BLaER1 treated with 17β-estradiol and CSF1 and Interleukin-3, amounts not matched to agents 10 nM and 100 nM (cell line): ENCODE data around the gene COPZ2.

ENCODE experiments used
- H3K27ac ChIP-seq, 11 experiments: shearing (Covaris generic); formaldehyde crosslinking; 2 replicates each; pipeline ENCODE4 v1.8.1; 2022
- H3K27me3 ChIP-seq, 11 experiments: shearing (Covaris generic); formaldehyde crosslinking; 2 replicates each; pipeline ENCODE4 v1.8.1; 2022
- H3K36me3 ChIP-seq, 11 experiments: shearing (Covaris generic); formaldehyde crosslinking; 2 replicates each; pipeline ENCODE4 v1.8.1; 2022
- H3K4me1 ChIP-seq, 10 experiments: shearing (Covaris generic); formaldehyde crosslinking; 2 replicates each; pipeline ENCODE4 v1.8.1; 2022
- H3K4me2 ChIP-seq, 11 experiments: shearing (Covaris generic); formaldehyde crosslinking; 2 replicates each; pipeline ENCODE4 v1.8.1; 2022
- H3K4me3 ChIP-seq, 10 experiments: shearing (Covaris generic); formaldehyde crosslinking; 2 replicates each; pipeline ENCODE4 v1.8.1; 2022
- H3K9ac ChIP-seq, 11 experiments: shearing (Covaris generic); formaldehyde crosslinking; 2 replicates each; pipeline ENCODE4 v1.8.1; 2022
- H3K9me3 ChIP-seq, 11 experiments: shearing (Covaris generic); formaldehyde crosslinking; replicated peaks in 1 of 11; 2 replicates each; pipeline ENCODE4 v1.8.1; 2022
- H4K20me1 ChIP-seq, 11 experiments: shearing (Covaris generic); formaldehyde crosslinking; 2 replicates each; pipeline ENCODE4 v1.8.1; 2022
- Cebpa-rat ChIP-seq, 11 experiments: shearing (Covaris generic); IDR thresholded peaks; 2 replicates each; pipeline ENCODE4 v1.8.1; 2022

The COPZ2 gene

GRCh38 chr17:48028736-48029135, 8.9 kb downstream of the COPZ2 start:
- H3K4me3 ChIP-seq, result no peak overlapping the region
- peaks cover 17 to 24% (median 21%) of the 10 kb centered on the region in 10 experiments for H3K4me1 ChIP-seq
- H3K27ac ChIP-seq, result no peak overlapping the region
- H3K4me2 ChIP-seq, result no peak overlapping the region
- H3K27me3 ChIP-seq, result peaks cover 3 to 41% (median 35%) of the 10 kb centered on the region in 11 experiments; a peak in 20 of 22 replicates
- H3K9ac ChIP-seq, result no peak overlapping the region
- no peaks in the 10 kb centered on the region for H3K36me3 ChIP-seq
- no peak for TF ChIP-seq Cebpa-rat (IDR thresholded peaks at IDR 0.05)
- peaks cover 0 to 20% (median 9%) of the 10 kb centered on the region in 11 experiments; a peak in 11 of 22 replicates for H4K20me1 ChIP-seq
- no peaks in the 10 kb centered on the region for H3K9me3 ChIP-seq

- H3K9ac ChIP-seq, result no peak overlapping the region
- H3K4me1 ChIP-seq, result peaks cover 26 to 33% (median 31%) of the 10 kb centered on the region in 10 experiments
Observed at GRCh38 chr17:48027322-48027981, 10.1 kb downstream of the COPZ2 start.

GRCh38 chr17:48026502-48027321, 10.9 kb downstream of the COPZ2 start:
- Histone ChIP-seq H3K4me3 (no peak overlapping the region), H4K20me1 (peaks cover 0 to 25% (median 13%) of the 10 kb centered on the region in 11 experiments; a peak in 9 of 22 replicates), H3K27me3 (peaks cover 16 to 41% (median 35%) of the 10 kb centered on the region in 11 experiments; a peak in 21 of 22 replicates), H3K9ac (no peak overlapping the region), H3K36me3 (no peaks in the 10 kb centered on the region), H3K9me3 (no peaks in the 10 kb centered on the region), H3K27ac (no peak overlapping the region), H3K4me2 (peak overlapping the region in 3 of 11 experiments; percentile 96; a peak in 7 of 22 replicates), H3K4me1 (peaks cover 26 to 39% (median 32%) of the 10 kb centered on the region in 10 experiments)
- no peak for TF ChIP-seq Cebpa-rat (IDR thresholded peaks at IDR 0.05)

More at GRCh38 chr17:48027322-48027981, 10.1 kb downstream of the COPZ2 start:
- Histone ChIP-seq H3K36me3 (no peaks in the 10 kb centered on the region), H3K9me3 (no peaks in the 10 kb centered on the region), H3K4me2 (no peak overlapping the region), H3K27ac (no peak overlapping the region), H3K4me3 (no peak overlapping the region), H3K27me3 (peaks cover 14 to 41% (median 35%) of the 10 kb centered on the region in 11 experiments; a peak in 21 of 22 replicates), H4K20me1 (peaks cover 0 to 25% (median 13%) of the 10 kb centered on the region in 11 experiments; a peak in 10 of 22 replicates)
- no peak for TF ChIP-seq Cebpa-rat (IDR thresholded peaks at IDR 0.05)

DNA sequence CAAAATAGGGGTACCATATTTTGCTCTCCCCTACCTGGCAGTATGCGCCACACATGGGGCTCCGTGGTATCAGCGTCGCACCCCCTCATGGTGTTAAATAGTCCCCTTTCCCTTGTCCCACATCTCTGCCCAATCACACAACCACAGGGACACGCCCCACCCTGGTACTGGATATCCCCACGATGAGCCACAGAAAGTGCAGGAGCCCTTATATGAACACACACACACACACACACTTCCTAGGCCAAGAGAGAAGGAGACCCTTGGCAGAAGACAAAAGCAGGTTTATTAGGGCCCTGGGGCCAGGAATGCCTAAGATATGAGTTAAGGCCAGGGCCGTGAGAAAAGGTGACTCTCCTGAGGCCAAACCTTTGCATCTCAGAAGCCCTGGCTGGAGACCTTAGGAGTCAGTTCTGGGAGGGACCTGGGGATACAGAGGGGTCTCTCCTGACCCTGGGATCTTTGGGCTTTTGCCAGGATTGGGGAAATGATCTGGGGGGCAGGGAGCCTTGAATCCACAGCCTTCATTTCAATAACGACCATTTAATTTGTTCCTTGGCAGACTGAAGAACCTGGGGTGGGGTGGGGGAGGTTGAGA, 11.6 kb downstream of the COPZ2 start:
- Histone ChIP-seq H3K9me3 (no peaks in the 10 kb centered on the region), H3K27ac (no peak overlapping the region), H3K9ac (peak overlapping the region in 3 of 11 experiments; percentile 7 to 63 (median 53); a peak in 2 of 22 replicates), H3K4me1 (peaks cover 26 to 43% (median 33%) of the 10 kb centered on the region in 10 experiments), H3K4me3 (peak overlapping the region in 6 of 10 experiments; percentile 46 to 63 (median 56); a peak in 12 of 20 replicates), H3K36me3 (no peaks in the 10 kb centered on the region), H3K4me2 (peak overlapping the region; percentile 92 to 100 (median 96)), H4K20me1 (peaks cover 0 to 27% (median 13%) of the 10 kb centered on the region in 11 experiments; a peak in 9 of 22 replicates), H3K27me3 (peaks cover 23 to 46% (median 39%) of the 10 kb centered on the region in 11 experiments)
- TF ChIP-seq Cebpa-rat (IDR thresholded peaks at IDR 0.05), result no peak

DNA sequence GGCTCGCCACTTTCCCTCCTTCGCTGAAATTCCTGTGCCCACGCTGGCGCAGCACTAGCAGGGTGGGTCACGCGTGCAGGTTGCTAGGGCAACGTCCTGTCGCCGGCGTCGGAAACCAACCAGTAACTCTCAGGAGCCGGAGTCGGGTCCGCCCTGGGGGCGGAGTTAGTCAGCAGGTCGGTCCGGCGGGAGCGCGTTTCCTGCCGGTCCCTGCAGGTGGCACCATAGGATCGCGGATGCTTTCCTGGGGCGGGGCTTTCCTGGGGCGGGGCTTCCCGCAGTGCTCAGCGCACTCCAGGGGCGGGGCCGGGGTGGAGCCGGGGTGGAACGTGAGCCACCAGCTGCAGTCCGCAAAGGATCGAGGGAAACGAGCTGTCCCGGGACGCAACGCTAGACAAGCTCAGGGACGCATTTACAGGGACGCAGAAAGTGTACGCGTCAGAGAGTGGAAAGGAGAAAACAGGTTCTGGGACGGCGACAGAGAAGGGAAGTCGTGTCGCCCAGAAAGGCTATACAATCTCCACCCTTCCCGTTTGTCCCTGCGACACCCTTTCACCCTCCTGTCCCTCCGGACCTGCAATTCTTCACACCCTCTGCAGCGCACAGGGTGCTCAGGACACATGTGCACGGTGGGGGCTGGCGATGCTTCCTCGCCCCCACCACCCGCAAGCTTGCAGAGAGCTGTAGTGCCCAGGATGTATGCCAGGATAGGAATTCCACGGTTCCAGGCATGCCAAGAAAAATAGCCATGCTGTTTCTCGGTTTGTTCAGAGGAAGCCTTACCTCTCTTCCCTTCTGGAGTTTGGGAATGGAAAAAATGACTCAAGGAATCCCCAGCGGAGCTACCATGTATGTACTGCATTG, 12.3 kb downstream of the COPZ2 start:
- peaks cover 30 to 53% (median 47%) of the 10 kb centered on the region in 11 experiments for H3K27me3 ChIP-seq
- H3K4me3 ChIP-seq, result peak overlapping the region; percentile 48 to 70 (median 58); a peak in 19 of 20 replicates
- no peak for TF ChIP-seq Cebpa-rat (IDR thresholded peaks at IDR 0.05)
- H3K9ac ChIP-seq, result peak overlapping the region in 9 of 11 experiments; percentile 7 to 65 (median 58); a peak in 14 of 22 replicates
- H3K27ac ChIP-seq, result peak overlapping the region in 2 of 11 experiments; percentile 24 to 68; a peak in 2 of 22 replicates
- H4K20me1 ChIP-seq, result peaks cover 0 to 29% (median 13%) of the 10 kb centered on the region in 11 experiments; a peak in 9 of 22 replicates
- H3K4me1 ChIP-seq, result peaks cover 26 to 43% (median 33%) of the 10 kb centered on the region in 10 experiments
- peak overlapping the region; percentile 94 to 100 (median 96) for H3K4me2 ChIP-seq
- H3K36me3 ChIP-seq, result no peaks in the 10 kb centered on the region
- no peaks in the 10 kb centered on the region for H3K9me3 ChIP-seq

- no peaks in the 10 kb centered on the region for H3K36me3 ChIP-seq
- H3K9me3 ChIP-seq, result no peaks in the 10 kb centered on the region
- H3K9ac ChIP-seq, result peak overlapping the region in 9 of 11 experiments; percentile 37 to 65 (median 54); a peak in 17 of 22 replicates
- peak overlapping the region; percentile 35 to 66 (median 57); a peak in 19 of 20 replicates for H3K4me3 ChIP-seq
- peak overlapping the region; percentile 87 to 100 (median 95) for H3K4me2 ChIP-seq
- peaks cover 26 to 43% (median 33%) of the 10 kb centered on the region in 10 experiments for H3K4me1 ChIP-seq
- H3K27me3 ChIP-seq, result peaks cover 31 to 62% (median 55%) of the 10 kb centered on the region in 11 experiments
- TF ChIP-seq Cebpa-rat (IDR thresholded peaks at IDR 0.05), result no peak
- peaks cover 0 to 29% (median 13%) of the 10 kb centered on the region in 11 experiments; a peak in 9 of 22 replicates for H4K20me1 ChIP-seq
- peak overlapping the region in 4 of 11 experiments; percentile 25 to 68 (median 46); a peak in 7 of 22 replicates for H3K27ac ChIP-seq
Observed at GRCh38 chr17:48024149-48025039, 13.2 kb downstream of the COPZ2 start.
